Hematopoietic multipotent progenitor cell treated with erythropoietin and hydrocortisone succinate and interleukin-3 and kit ligand, for 15 days (in vitro differentiated cells): ENCODE results near the gene ZNF560.
A peak's percentile ranks its signal among the peaks of the same experiment; 100 is the strongest.
"Not testable (repeated sequence)": the region's sequence is repeated elsewhere in the genome, so short reads cannot be mapped to it uniquely, and the experiment has no call there.

Experiments
- DNase-seq: peaks from one replicate; pipeline ENCODE4 v3.0.0-alpha.2; 2015; ENCODE audit warnings: low spot score

The ZNF560 gene

GRCh38 chr19:9498183-9498902, at the start of gene ZNF560:
Gene ZNF560 (minus strand): TSS chr19:9498616. CDS start chr19:9475313, 23,303 bp downstream.
- DNase-seq = no peak

- no peak for DNase-seq
Measured at GRCh38 chr19:9547870-9548269, 49.5 kb upstream of the ZNF560 start.

GRCh38 chr19:9541281-9541680, 42.9 kb upstream of the ZNF560 start:
- not testable (repeated sequence) for DNase-seq

- DNase-seq = not testable (repeated sequence)
Measured at GRCh38 chr19:9539921-9540320, 41.5 kb upstream of the ZNF560 start.

GRCh38 chr19:9539201-9539600, 40.8 kb upstream of the ZNF560 start:
- DNase-seq = not testable (repeated sequence)

- peak; percentile 72 for DNase-seq
Measured at GRCh38 chr19:9538183-9539058, 40.0 kb upstream of the ZNF560 start, which contains the start of gene ZNF426. Gene ZNF426 (minus strand): TSS chr19:9538645. CDS start chr19:9536232, 2,413 bp downstream.

GRCh38 chr19:9535934-9536333, 37.5 kb upstream of the ZNF560 start:
- no peak for DNase-seq

- no peak for DNase-seq
Measured at GRCh38 chr19:9531933-9532332, 33.5 kb upstream of the ZNF560 start.

GRCh38 chr19:9528757-9529336, 30.4 kb upstream of the ZNF560 start:
- DNase-seq = no peak

- DNase-seq = no peak
Measured at GRCh38 chr19:9523885-9524474, 25.6 kb upstream of the ZNF560 start.

GRCh38 chr19:9507285-9507684, 8.9 kb upstream of the ZNF560 start:
- no peak for DNase-seq

GRCh38 chr19:9500796-9501195, 2.4 kb upstream of the ZNF560 start:
- DNase-seq = no peak

GRCh38 chr19:9494096-9494495, 4.3 kb downstream of the ZNF560 start:
- no peak for DNase-seq

GRCh38 chr19:9487016-9487415, 11.4 kb downstream of the ZNF560 start:
- no peak for DNase-seq

- DNase-seq = no peak
Measured at GRCh38 chr19:9485140-9485539, 13.3 kb downstream of the ZNF560 start.

GRCh38 chr19:9474975-9475374, 23.4 kb downstream of the ZNF560 start:
- no peak for DNase-seq

GRCh38 chr19:9467161-9467560, 31.3 kb downstream of the ZNF560 start:
- no peak for DNase-seq

GRCh38 chr19:9461938-9462337, 36.5 kb downstream of the ZNF560 start:
- no peak for DNase-seq

- no peak for DNase-seq
Measured at GRCh38 chr19:9456018-9456689, 42.3 kb downstream of the ZNF560 start.

GRCh38 chr19:9453953-9454352, 44.5 kb downstream of the ZNF560 start:
- no peak for DNase-seq

- DNase-seq = no peak
Measured at GRCh38 chr19:9445037-9445436, 53.4 kb downstream of the ZNF560 start.

GRCh38 chr19:9436358-9436757, 62.1 kb downstream of the ZNF560 start:
- DNase-seq = no peak
